Activated naive CD8-positive, alpha-beta T cell treated with anti-CD3 and anti-CD28 coated beads, Interleukin-2, amount 10 ng/mL, durations not matched to agents 7 days and 5 days (primary cell): Measurements from ENCODE around the gene FAM186B. TPM values are rescaled to one million over a fixed set of nuclear protein-coding genes. Genes with fewer than 3 reads are reported as not detected.

ENCODE experiments used
- ATAC-seq: fragments of 150-1000 bp; cut with Tn5 transposase; one replicate; pipeline ENCODE4 v1.10.0; 2021; ENCODE audit warnings: low read depth, moderate library complexity
- POLR2A ChIA-PET: fragments of 350-600 bp; sonication (Branson Sonifier 250); formaldehyde crosslinking; loops from one replicate; lab custom pipeline; 2021; ENCODE audit warnings: antibody characterized with exemption; lab: Charles Lee
- DNase-seq: peaks from one replicate; pipeline ENCODE4 v3.0.0; 2021
- H3K27ac Mint-ChIP-seq: one replicate; pipeline ENCODE4 v1.8.0; 2022; ENCODE audit warnings: mild to moderate bottlenecking, mixed read lengths
- H3K27me3 Mint-ChIP-seq: one replicate; pipeline ENCODE4 v1.8.0; 2022; ENCODE audit warnings: mild to moderate bottlenecking, moderate library complexity, mixed read lengths
- H3K36me3 Mint-ChIP-seq: one replicate; pipeline ENCODE4 v1.8.0; 2021; ENCODE audit warnings: mild to moderate bottlenecking, mixed read lengths
- H3K4me1 Mint-ChIP-seq: one replicate; pipeline ENCODE4 v1.8.0; 2021; ENCODE audit warnings: mixed read lengths
- H3K4me3 Mint-ChIP-seq: one replicate; pipeline ENCODE4 v1.8.0; 2022; ENCODE audit warnings: mild to moderate bottlenecking, moderate library complexity, mixed read lengths
- H3K9me3 Mint-ChIP-seq: one replicate; pipeline ENCODE4 v1.8.0; 2021; ENCODE audit warnings: mixed read lengths
- total RNA-seq, 2 experiments: library from RNA; stranded (reverse); gene quantifications; one replicate each; pipeline ENCODE4 v1.2.3, GENCODE V29; 2021

FAM186B gene
- total RNA-seq, 2 experiments from 2014 or later: 0.11 to 0.20 TPM

GRCh38 chr12:49548822-49549648 is 56.4 kb downstream of the FAM186B start:
- DNase-seq: peak; percentile 66
- Mint-ChIP-seq H3K9me3 (no peaks in the 10 kb centered on the region), H3K27ac (peak overlapping the region; percentile 83)

GRCh38 chr12:49548481-49548821 is 57.0 kb downstream of the FAM186B start:
- H3K27me3 Mint-ChIP-seq: no peaks in the 10 kb centered on the region
- H3K9me3 Mint-ChIP-seq: no peaks in the 10 kb centered on the region
- peaks cover 3% of the 10 kb centered on the region for H3K36me3 Mint-ChIP-seq
- peaks cover 13% of the 10 kb centered on the region for H3K4me1 Mint-ChIP-seq
- POLR2A ChIA-PET: interaction anchor here (0.9 to 1.1 kb wide), 2 partner anchors 32 to 74 kb away, joined by 4 read pairs; no protein-coding TSS in a partner anchor
- no peak for ATAC-seq
- H3K4me3 Mint-ChIP-seq: peak overlapping the region; percentile 85
- H3K27ac Mint-ChIP-seq: peak overlapping the region; percentile 83
- DNase-seq: no peak

More at GRCh38 chr12:49548822-49549648, 56.4 kb downstream of the FAM186B start:
- peaks cover 14% of the 10 kb centered on the region for H3K4me1 Mint-ChIP-seq
- POLR2A ChIA-PET: interaction anchor here (0.9 to 1.1 kb wide), 2 partner anchors 31 to 73 kb away, joined by 4 read pairs; no protein-coding TSS in a partner anchor
- peak; percentile 42 for ATAC-seq
- H3K4me3 Mint-ChIP-seq: peak overlapping the region; percentile 85
- H3K27me3 Mint-ChIP-seq: no peaks in the 10 kb centered on the region
- H3K36me3 Mint-ChIP-seq: peaks cover 3% of the 10 kb centered on the region

- Mint-ChIP-seq H3K27ac (no peak overlapping the region), H3K36me3 (peaks cover 3% of the 10 kb centered on the region), H3K4me1 (peaks cover 15% of the 10 kb centered on the region), H3K9me3 (no peaks in the 10 kb centered on the region), H3K4me3 (no peak overlapping the region), H3K27me3 (peaks cover 2% of the 10 kb centered on the region)
- DNase-seq (no peak), ATAC-seq (no peak)
- POLR2A ChIA-PET: interaction anchor here (0.5 kb wide), 1 partner anchor 813 kb away, joined by 5 read pairs; no protein-coding TSS in a partner anchor
Observed at GRCh38 chr12:49547090-49547690, 58.2 kb downstream of the FAM186B start.

- no peak overlapping the region for H3K4me3 Mint-ChIP-seq
- peaks cover 17% of the 10 kb centered on the region for H3K4me1 Mint-ChIP-seq
- H3K27ac Mint-ChIP-seq: no peak overlapping the region
- peaks cover 3% of the 10 kb centered on the region for H3K27me3 Mint-ChIP-seq
- no peak for ATAC-seq
- POLR2A ChIA-PET: no interaction called here
- no peaks in the 10 kb centered on the region for H3K9me3 Mint-ChIP-seq
- peaks cover 3% of the 10 kb centered on the region for H3K36me3 Mint-ChIP-seq
- DNase-seq: peak; percentile 15
Observed at GRCh38 chr12:49546481-49546880, 59.0 kb downstream of the FAM186B start.

GRCh38 chr12:49545815-49546214 is 59.6 kb downstream of the FAM186B start:
- ATAC-seq (no peak), DNase-seq (no peak)
- POLR2A ChIA-PET: interaction anchor here (0.9 kb wide), 1 partner anchor 11 kb away, joined by 5 read pairs; no protein-coding TSS in a partner anchor
- Mint-ChIP-seq H3K4me1 (peaks cover 22% of the 10 kb centered on the region), H3K27ac (no peak overlapping the region), H3K36me3 (peaks cover 3% of the 10 kb centered on the region), H3K27me3 (peaks cover 8% of the 10 kb centered on the region), H3K9me3 (no peaks in the 10 kb centered on the region), H3K4me3 (no peak overlapping the region)

GRCh38 chr12:49543914-49544815 is 61.3 kb downstream of the FAM186B start:
- Mint-ChIP-seq H3K4me3 (no peak overlapping the region), H3K4me1 (peaks cover 29% of the 10 kb centered on the region), H3K9me3 (no peaks in the 10 kb centered on the region), H3K27me3 (peaks cover 22% of the 10 kb centered on the region), H3K27ac (peak overlapping the region; percentile 8), H3K36me3 (no peaks in the 10 kb centered on the region)
- no peak for DNase-seq
- POLR2A ChIA-PET: interaction anchor here (0.8 to 1.0 kb wide), 2 partner anchors 10 to 177 kb away, joined by 3 to 4 read pairs; partner anchors contain the start of gene SPATS2
- no peak for ATAC-seq

- H3K27me3 Mint-ChIP-seq: peaks cover 22% of the 10 kb centered on the region
- peak overlapping the region; percentile 6 for H3K4me3 Mint-ChIP-seq
- no peaks in the 10 kb centered on the region for H3K36me3 Mint-ChIP-seq
- peak overlapping the region; percentile 52 for H3K27ac Mint-ChIP-seq
- H3K4me1 Mint-ChIP-seq: peaks cover 29% of the 10 kb centered on the region
- POLR2A ChIA-PET: no interaction called here
- DNase-seq (no peak), ATAC-seq (peak; percentile 18)
- no peaks in the 10 kb centered on the region for H3K9me3 Mint-ChIP-seq
Observed at GRCh38 chr12:49543221-49543913, 62.1 kb downstream of the FAM186B start.

- ATAC-seq (no peak), DNase-seq (no peak)
- POLR2A ChIA-PET: no interaction called here
- Mint-ChIP-seq H3K36me3 (no peaks in the 10 kb centered on the region), H3K4me3 (peak overlapping the region; percentile 6), H3K4me1 (peaks cover 24% of the 10 kb centered on the region), H3K9me3 (no peaks in the 10 kb centered on the region), H3K27me3 (peaks cover 27% of the 10 kb centered on the region), H3K27ac (peak overlapping the region; percentile 52)
Observed at GRCh38 chr12:49542592-49543160, 62.8 kb downstream of the FAM186B start.

GRCh38 chr12:49541911-49542505 is 63.4 kb downstream of the FAM186B start:
- DNase-seq (no peak), ATAC-seq (no peak)
- Mint-ChIP-seq H3K36me3 (no peaks in the 10 kb centered on the region), H3K27me3 (peaks cover 34% of the 10 kb centered on the region), H3K9me3 (no peaks in the 10 kb centered on the region), H3K27ac (no peak overlapping the region), H3K4me3 (no peak overlapping the region), H3K4me1 (peaks cover 26% of the 10 kb centered on the region)
- POLR2A ChIA-PET: no interaction called here

- POLR2A ChIA-PET: no interaction called here
- peak overlapping the region; percentile 15 for H3K4me3 Mint-ChIP-seq
- H3K27ac Mint-ChIP-seq: no peak overlapping the region
- no peak for ATAC-seq
- H3K36me3 Mint-ChIP-seq: no peaks in the 10 kb centered on the region
- H3K9me3 Mint-ChIP-seq: no peaks in the 10 kb centered on the region
- peaks cover 41% of the 10 kb centered on the region for H3K27me3 Mint-ChIP-seq
- DNase-seq: no peak
- H3K4me1 Mint-ChIP-seq: peaks cover 30% of the 10 kb centered on the region
Observed at GRCh38 chr12:49541140-49541861, 64.1 kb downstream of the FAM186B start.

- Mint-ChIP-seq H3K27me3 (peaks cover 49% of the 10 kb centered on the region), H3K9me3 (no peaks in the 10 kb centered on the region), H3K36me3 (no peaks in the 10 kb centered on the region), H3K4me3 (peak overlapping the region; percentile 75), H3K4me1 (peaks cover 30% of the 10 kb centered on the region), H3K27ac (no peak overlapping the region)
- POLR2A ChIA-PET: interaction anchor here (0.8 to 1.6 kb wide), 2 partner anchors 27 to 217 kb away, joined by 3 read pairs; partner anchors contain the start of gene TROAP
- DNase-seq (no peak), ATAC-seq (no peak)
Observed at GRCh38 chr12:49540229-49541139, 65.0 kb downstream of the FAM186B start.
